CD4-positive, alpha-beta memory T cell (primary cell): ENCODE measurements around the gene SARS1. TPM values are rescaled to one million over a fixed set of nuclear protein-coding genes. Genes with fewer than 3 reads are reported as not detected.

Source experiments
- CTCF ChIA-PET: fragments of 350-600 bp; sonication (Branson Sonifier 250); formaldehyde crosslinking; loops from one replicate; lab custom pipeline; 2021; ENCODE audit warnings: inconsistent platforms; ENCODE audit not compliant: partially characterized antibody; lab: Charles Lee
- POLR2A ChIA-PET: fragments of 350-600 bp; sonication (Branson Sonifier 250); formaldehyde crosslinking; loops from one replicate; lab custom pipeline; 2021; ENCODE audit not compliant: partially characterized antibody; lab: Charles Lee
- DNase-seq, 5 donors: peaks; one replicate each; pipeline versions ENCODE4 v3.0.0 to v3.0.0-alpha.2; 2020 to 2022; ENCODE audit warnings: mixed read lengths in 1 of 5
- H3K27ac ChIP-seq: one replicate; pipeline ENCODE4 v1.7.0; 2013; ENCODE audit warnings: low read depth, low read length
- H3K27me3 ChIP-seq: 2 replicates; pipeline ENCODE4 v1.7.0; 2013; ENCODE audit warnings: mild to moderate bottlenecking, low read length, moderate library complexity; ENCODE audit not compliant: insufficient read depth
- H3K36me3 ChIP-seq: 2 replicates; pipeline ENCODE4 v1.7.0; 2013; ENCODE audit warnings: mild to moderate bottlenecking, low read length, moderate library complexity; ENCODE audit not compliant: insufficient read depth
- H3K4me1 ChIP-seq: 2 replicates; pipeline ENCODE4 v1.7.0; 2013; ENCODE audit warnings: mild to moderate bottlenecking, low read length, moderate library complexity; ENCODE audit not compliant: insufficient read depth
- H3K4me3 ChIP-seq, 2 donors: one replicate each; pipeline ENCODE4 v1.7.0; 2013; ENCODE audit warnings: low read length in 2 of 2, mild to moderate bottlenecking in 1 of 2
- H3K9me3 ChIP-seq, 2 donors: one replicate each; pipeline ENCODE4 v1.7.0; 2013; ENCODE audit warnings: low read length in 2 of 2, control low read depth in 1 of 2; ENCODE audit not compliant: control insufficient read depth in 1 of 2
- H3K27ac Mint-ChIP-seq, 7 donors: one replicate each; pipeline ENCODE4 v1.8.0; 2020 to 2021; ENCODE audit warnings: mixed read lengths in 7 of 7, mild to moderate bottlenecking in 6 of 7, inconsistent platforms in 3 of 7, moderate library complexity in 3 of 7
- H3K27me3 Mint-ChIP-seq, 2 donors: one replicate each; pipeline ENCODE4 v1.8.0; 2020 to 2021; ENCODE audit warnings: mixed read lengths in 2 of 2
- H3K36me3 Mint-ChIP-seq, 2 donors: one replicate each; pipeline ENCODE4 v1.8.0; 2020 to 2021; ENCODE audit warnings: mixed read lengths in 2 of 2, inconsistent platforms in 1 of 2, mild to moderate bottlenecking in 1 of 2
- H3K4me1 Mint-ChIP-seq, 4 donors: one replicate each; pipeline ENCODE4 v1.8.0; 2020 to 2021; ENCODE audit warnings: mixed read lengths in 4 of 4, mild to moderate bottlenecking in 1 of 4
- H3K4me3 Mint-ChIP-seq, 8 donors: one replicate each; pipeline ENCODE4 v1.8.0; 2020 to 2021; ENCODE audit warnings: mixed read lengths in 8 of 8, mild to moderate bottlenecking in 7 of 8, moderate library complexity in 6 of 8, inconsistent platforms in 3 of 8
- H3K9me3 Mint-ChIP-seq, 8 donors: one replicate each; pipeline ENCODE4 v1.8.0; 2020 to 2021; ENCODE audit warnings: mixed read lengths in 8 of 8, mild to moderate bottlenecking in 5 of 8, inconsistent platforms in 3 of 8, moderate library complexity in 1 of 8
- intact Hi-C: fragments of 100-400 bp; cut with micrococcal nuclease; formaldehyde crosslinking; loops from one replicate; pipeline ENCODE4 v1.15.1; 2023
- polyA plus RNA-seq, 2 donors: library from polyadenylated mRNA; unstranded; fragments of 300-500 nt; fragmentation: Illumina TruSeq; gene quantifications; one replicate each; pipeline ENCODE4 v1.2.3, GENCODE V29; 2021
- total RNA-seq, 2 experiments: library from RNA; stranded (reverse); gene quantifications; one replicate each; pipeline ENCODE4 v1.2.3, GENCODE V29; 2021

Gene SARS1
- total and polyA plus RNA-seq, 4 experiments from 2014 or later: 153 to 199 (median 184) TPM

DNA sequence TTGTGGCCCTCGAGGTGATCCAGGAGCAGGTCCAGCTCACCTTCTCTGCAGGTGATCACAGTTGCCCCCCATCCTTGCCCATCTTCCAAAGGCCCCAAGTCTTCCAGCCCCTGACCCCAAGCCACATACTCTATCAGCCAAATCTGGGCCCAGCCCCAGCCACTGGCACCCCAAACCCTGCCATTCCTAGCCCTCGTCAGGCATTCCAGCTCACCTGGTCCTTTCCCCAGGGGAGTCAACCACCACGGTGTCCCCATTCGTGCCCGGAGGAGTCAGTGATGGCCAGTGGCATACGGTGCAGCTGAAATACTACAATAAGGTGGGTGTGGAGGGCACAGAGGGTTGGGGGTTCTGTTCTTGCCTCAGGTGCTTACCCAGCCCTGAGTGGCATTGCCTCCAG is 47.9 kb downstream of the SARS1 start:
- DNase-seq: no peak
- Histone ChIP-seq H3K4me3 (no peak overlapping the region), H3K27ac (no peak overlapping the region), H3K4me1 (no peaks in the 10 kb centered on the region), H3K36me3 (no peaks in the 10 kb centered on the region), H3K9me3 (no peaks in the 10 kb centered on the region), H3K27me3 (no peaks in the 10 kb centered on the region)
- ChIA-PET CTCF (interaction anchor here (0.7 to 1.6 kb wide), 3 partner anchors 15 to 270 kb away, joined by 3 to 5 read pairs (median 4); no protein-coding TSS in a partner anchor), POLR2A (no interaction called here)
- Mint-ChIP-seq H3K36me3 (no peaks in the 10 kb centered on the region), H3K27me3 (peaks cover 0 to 2% of the 10 kb centered on the region in 2 donors), H3K27ac (no peak overlapping the region), H3K4me3 (no peak overlapping the region), H3K9me3 (peaks cover 0 to 3% (median 0%) of the 10 kb centered on the region in 8 donors), H3K4me1 (peaks cover 0 to 9% (median 3%) of the 10 kb centered on the region in 4 donors)
- intact Hi-C loops: loop anchor here (5.0 kb wide), 1 partner anchor 231 kb away; the partner anchor contains the start of gene CYB561D1

DNA sequence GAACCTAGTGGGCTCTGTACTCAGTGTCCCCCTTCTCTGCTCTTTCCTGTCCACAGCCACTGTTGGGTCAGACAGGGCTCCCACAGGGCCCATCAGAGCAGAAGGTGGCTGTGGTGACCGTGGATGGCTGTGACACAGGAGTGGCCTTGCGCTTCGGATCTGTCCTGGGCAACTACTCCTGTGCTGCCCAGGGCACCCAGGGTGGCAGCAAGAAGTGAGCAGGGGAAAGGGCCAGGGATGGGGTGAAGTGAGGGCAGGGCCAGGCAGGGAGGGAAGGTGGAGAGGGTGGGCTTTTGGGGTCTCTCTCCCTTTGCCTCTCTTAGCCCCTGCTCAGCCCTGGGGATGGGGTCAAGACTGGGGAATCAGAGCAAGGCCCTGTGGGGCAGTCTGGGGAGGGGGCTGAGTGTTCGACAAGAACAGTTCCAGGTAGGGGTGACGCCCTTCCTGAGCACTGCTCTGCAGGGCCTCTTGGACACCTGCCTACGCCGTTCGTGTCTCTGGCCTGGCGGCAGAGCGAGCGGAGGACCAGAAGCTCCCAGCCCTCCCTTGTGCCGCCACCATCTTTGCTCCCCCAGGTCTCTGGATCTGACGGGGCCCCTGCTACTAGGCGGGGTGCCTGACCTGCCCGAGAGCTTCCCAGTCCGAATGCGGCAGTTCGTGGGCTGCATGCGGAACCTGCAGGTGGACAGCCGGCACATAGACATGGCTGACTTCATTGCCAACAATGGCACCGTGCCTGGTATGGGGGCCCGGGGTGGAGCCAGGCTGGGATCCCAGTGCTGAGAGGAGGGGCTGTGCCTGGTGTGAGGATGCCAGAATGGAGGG is 48.7 kb downstream of the SARS1 start:
- Histone ChIP-seq H3K36me3 (no peaks in the 10 kb centered on the region), H3K4me1 (no peaks in the 10 kb centered on the region), H3K9me3 (no peaks in the 10 kb centered on the region), H3K27ac (no peak overlapping the region), H3K4me3 (no peak overlapping the region), H3K27me3 (no peaks in the 10 kb centered on the region)
- no peak overlapping the region for H3K4me3 Mint-ChIP-seq
- intact Hi-C loops: loop anchor here (1.0 to 5.0 kb wide), 3 partner anchors 137 to 270 kb away; partner anchors contain the start of gene CYB561D1
- no peak for DNase-seq
- H3K27me3 Mint-ChIP-seq: peaks cover 0 to 2% of the 10 kb centered on the region in 2 donors
- no peak overlapping the region for H3K27ac Mint-ChIP-seq
- ChIA-PET CTCF (interaction anchor here (1.2 to 5.0 kb wide), 4 partner anchors 55 to 271 kb away, joined by 3 to 45 read pairs (median 22); partner anchors contain the start of gene SORT1), POLR2A (no interaction called here)
- no peaks in the 10 kb centered on the region for H3K36me3 Mint-ChIP-seq
- H3K4me1 Mint-ChIP-seq: peaks cover 0 to 4% (median 2%) of the 10 kb centered on the region in 4 donors
- peaks cover 0 to 1% (median 0%) of the 10 kb centered on the region in 8 donors for H3K9me3 Mint-ChIP-seq

DNA sequence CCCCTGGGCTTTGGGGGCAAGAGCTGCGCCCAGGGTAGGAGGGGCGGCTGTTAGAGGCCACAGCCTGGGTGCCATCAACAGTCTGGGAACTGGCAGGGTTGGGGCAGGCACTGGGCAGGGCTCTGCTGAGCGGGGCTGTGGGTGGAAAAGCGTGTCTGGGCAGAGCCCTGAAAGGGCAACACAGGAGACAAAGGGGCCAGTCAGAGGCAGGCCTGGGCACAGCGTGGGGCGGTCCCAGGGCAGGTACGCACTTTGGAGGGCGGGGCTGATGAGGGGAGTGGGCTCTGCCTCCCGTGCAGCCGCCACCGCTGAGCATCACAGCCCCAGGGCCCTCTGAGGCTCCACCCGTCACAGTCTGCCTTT is 49.5 kb downstream of the SARS1 start:
- H3K36me3 ChIP-seq: no peaks in the 10 kb centered on the region
- no peaks in the 10 kb centered on the region for H3K4me1 ChIP-seq
- H3K27ac ChIP-seq: no peak overlapping the region
- H3K4me1 Mint-ChIP-seq: peaks cover 0 to 4% (median under 1%) of the 10 kb centered on the region in 4 donors
- peaks cover 0 to 2% of the 10 kb centered on the region in 2 donors for H3K27me3 Mint-ChIP-seq
- H3K27ac Mint-ChIP-seq: peak overlapping the region in 1 of 7 donors; percentile 75
- ChIA-PET POLR2A (no interaction called here), CTCF (interaction anchor here (0.6 to 5.0 kb wide), 7 partner anchors 9 to 270 kb away, joined by 3 to 45 read pairs (median 3); partner anchors contain the start of gene SORT1)
- H3K36me3 Mint-ChIP-seq: no peaks in the 10 kb centered on the region
- no peak for DNase-seq
- no peaks in the 10 kb centered on the region for H3K9me3 ChIP-seq
- H3K4me3 ChIP-seq: no peak overlapping the region
- peaks cover 0 to 1% (median 0%) of the 10 kb centered on the region in 8 donors for H3K9me3 Mint-ChIP-seq
- H3K4me3 Mint-ChIP-seq: no peak overlapping the region
- H3K27me3 ChIP-seq: no peaks in the 10 kb centered on the region
- intact Hi-C loops: loop anchor here (1.0 to 5.0 kb wide), 3 partner anchors 136 to 269 kb away; partner anchors contain the start of gene CYB561D1

DNA sequence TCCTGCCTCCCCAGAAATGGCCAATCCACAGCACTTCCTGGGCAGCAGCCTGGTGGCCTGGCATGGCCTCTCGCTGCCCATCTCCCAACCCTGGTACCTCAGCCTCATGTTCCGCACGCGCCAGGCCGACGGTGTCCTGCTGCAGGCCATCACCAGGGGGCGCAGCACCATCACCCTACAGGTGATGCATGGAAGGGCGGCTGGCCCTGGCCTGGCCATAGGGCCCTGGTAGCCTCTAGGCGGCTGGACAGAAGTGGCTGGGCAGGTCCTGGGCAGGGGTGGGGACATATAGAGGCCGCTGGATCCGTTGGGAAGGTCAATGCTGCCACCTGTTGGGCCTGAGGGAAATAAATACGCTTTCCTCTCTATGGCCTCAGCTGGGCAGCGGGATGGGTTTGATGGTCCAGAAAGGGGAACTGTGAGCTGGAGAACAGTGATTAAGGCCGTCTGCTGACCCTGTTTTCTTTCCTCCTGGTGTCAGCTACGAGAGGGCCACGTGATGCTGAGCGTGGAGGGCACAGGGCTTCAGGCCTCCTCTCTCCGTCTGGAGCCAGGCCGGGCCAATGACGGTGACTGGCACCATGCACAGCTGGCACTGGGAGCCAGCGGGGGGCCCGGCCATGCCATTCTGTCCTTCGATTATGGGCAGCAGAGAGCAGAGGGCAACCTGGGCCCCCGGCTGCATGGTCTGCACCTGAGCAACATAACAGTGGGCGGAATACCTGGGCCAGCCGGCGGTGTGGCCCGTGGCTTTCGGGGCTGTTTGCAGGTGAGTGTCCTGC is 50.1 kb downstream of the SARS1 start:
- peak overlapping the region in 1 of 7 donors; percentile 75 for H3K27ac Mint-ChIP-seq
- H3K36me3 ChIP-seq: no peaks in the 10 kb centered on the region
- H3K4me3 Mint-ChIP-seq: no peak overlapping the region
- peaks cover 0 to 1% (median 0%) of the 10 kb centered on the region in 8 donors for H3K9me3 Mint-ChIP-seq
- H3K4me1 Mint-ChIP-seq: peaks cover 0 to 4% (median under 1%) of the 10 kb centered on the region in 4 donors
- DNase-seq: peak; percentile 59 to 70 (median 67)
- no peaks in the 10 kb centered on the region for H3K36me3 Mint-ChIP-seq
- intact Hi-C loops: loop anchor here (1.0 to 5.0 kb wide), 3 partner anchors 136 to 269 kb away; partner anchors contain the start of gene CYB561D1
- no peaks in the 10 kb centered on the region for H3K4me1 ChIP-seq
- H3K27ac ChIP-seq: no peak overlapping the region
- ChIA-PET POLR2A (no interaction called here), CTCF (interaction anchor here (0.6 to 5.0 kb wide), 19 partner anchors 10 to 376 kb away, joined by 3 to 45 read pairs (median 3); partner anchors contain the start of genes PSRC1 and SORT1)
- no peak overlapping the region for H3K4me3 ChIP-seq
- no peaks in the 10 kb centered on the region for H3K9me3 ChIP-seq
- H3K27me3 ChIP-seq: no peaks in the 10 kb centered on the region
- peaks cover 0 to 2% of the 10 kb centered on the region in 2 donors for H3K27me3 Mint-ChIP-seq

DNA sequence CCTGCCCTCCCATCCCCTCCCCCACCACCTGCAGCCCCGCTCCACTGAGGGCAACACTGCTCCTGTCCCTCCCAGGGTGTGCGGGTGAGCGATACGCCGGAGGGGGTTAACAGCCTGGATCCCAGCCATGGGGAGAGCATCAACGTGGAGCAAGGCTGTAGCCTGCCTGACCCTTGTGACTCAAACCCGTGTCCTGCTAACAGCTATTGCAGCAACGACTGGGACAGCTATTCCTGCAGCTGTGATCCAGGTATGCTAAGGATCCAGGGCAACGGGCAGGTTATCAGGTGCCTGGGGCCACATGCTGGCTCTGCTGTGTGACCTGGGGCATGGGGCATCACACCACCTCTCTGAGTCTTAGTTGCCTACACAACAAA is 50.6 kb downstream of the SARS1 start:
- Histone ChIP-seq H3K27me3 (no peaks in the 10 kb centered on the region), H3K27ac (no peak overlapping the region), H3K9me3 (no peaks in the 10 kb centered on the region), H3K4me3 (no peak overlapping the region), H3K4me1 (no peaks in the 10 kb centered on the region), H3K36me3 (no peaks in the 10 kb centered on the region)
- Mint-ChIP-seq H3K9me3 (peaks cover 0 to 1% (median 0%) of the 10 kb centered on the region in 8 donors), H3K4me1 (peaks cover 0 to 4% (median under 1%) of the 10 kb centered on the region in 4 donors), H3K27me3 (peaks cover 0 to 2% of the 10 kb centered on the region in 2 donors), H3K27ac (no peak overlapping the region), H3K4me3 (no peak overlapping the region), H3K36me3 (no peaks in the 10 kb centered on the region)
- DNase-seq: no peak
- ChIA-PET CTCF (interaction anchor here (0.7 to 5.0 kb wide), 16 partner anchors 10 to 376 kb away, joined by 3 to 45 read pairs (median 4); partner anchors contain the start of genes PSRC1 and SORT1), POLR2A (no interaction called here)
- intact Hi-C loops: loop anchor here (5.0 kb wide), 1 partner anchor 228 kb away; the partner anchor contains the start of gene CYB561D1

DNA sequence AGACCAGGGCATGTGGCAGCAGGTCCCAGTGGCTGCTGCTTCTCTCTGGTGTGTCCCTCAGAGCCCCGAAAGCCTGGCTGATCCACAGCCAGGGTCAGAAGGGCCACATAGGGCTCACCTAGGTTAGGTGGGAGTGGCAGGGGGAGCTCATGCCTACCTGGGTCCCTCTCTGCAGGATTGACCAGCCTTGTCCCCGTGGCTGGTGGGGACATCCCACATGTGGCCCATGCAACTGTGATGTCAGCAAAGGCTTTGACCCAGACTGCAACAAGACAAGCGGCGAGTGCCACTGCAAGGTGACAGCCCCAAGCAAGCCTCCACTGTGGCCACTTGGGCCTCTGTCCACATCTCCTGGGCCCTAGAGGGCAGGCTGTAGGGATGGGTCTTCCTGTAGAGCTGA is 51.3 kb downstream of the SARS1 start:
- Mint-ChIP-seq H3K27me3 (peaks cover 0 to 2% of the 10 kb centered on the region in 2 donors), H3K9me3 (no peaks in the 10 kb centered on the region), H3K4me1 (peaks cover 0 to 4% (median 2%) of the 10 kb centered on the region in 4 donors), H3K36me3 (no peaks in the 10 kb centered on the region), H3K27ac (no peak overlapping the region), H3K4me3 (no peak overlapping the region)
- Histone ChIP-seq H3K27me3 (no peaks in the 10 kb centered on the region), H3K27ac (no peak overlapping the region), H3K4me3 (no peak overlapping the region), H3K9me3 (no peaks in the 10 kb centered on the region), H3K36me3 (no peaks in the 10 kb centered on the region), H3K4me1 (no peaks in the 10 kb centered on the region)
- DNase-seq: no peak
- CTCF ChIA-PET: interaction anchor here (0.6 to 5.0 kb wide), 11 partner anchors 13 to 268 kb away, joined by 3 to 45 read pairs (median 4); partner anchors contain the start of genes PSRC1 and SORT1
- POLR2A ChIA-PET: no interaction called here
- intact Hi-C loops: no loop called here
